ENCODE results near the gene SP140.
"Not testable (repeated sequence)": the region's sequence is repeated elsewhere in the genome, so short reads cannot be mapped to it uniquely, and the experiment has no call there.

DNA sequence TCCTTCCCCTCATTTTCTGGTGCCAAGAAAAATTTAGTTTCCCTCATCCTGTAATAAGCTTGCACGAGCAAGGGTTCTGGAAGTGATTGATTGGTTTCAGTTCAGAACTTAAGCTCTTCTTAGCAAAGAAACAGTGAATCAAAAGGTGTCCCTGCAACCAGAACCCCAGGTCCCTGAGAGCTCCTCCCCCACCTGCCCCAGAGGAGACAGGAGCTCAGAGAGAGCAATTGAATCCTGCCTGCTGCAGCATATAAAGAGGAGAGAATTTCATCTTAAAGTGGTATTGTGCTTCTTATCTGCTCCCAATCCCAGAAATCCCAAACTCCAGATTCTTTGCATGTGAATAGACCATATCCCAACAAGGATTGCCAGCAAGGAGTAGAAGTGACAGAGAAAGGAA lies 86.1 kb downstream of the SP140 start:
- not testable (repeated sequence) for TF ChIP-seq POLR2AphosphoS5 (IDR thresholded peaks at IDR 0.05; ENCODE audit: low read depth, low read length); HCFC1 (IDR thresholded peaks at IDR 0.05; ENCODE audit: low read depth, low read length); CENPX (CRISPR knock-in tag; IDR thresholded peaks at IDR 0.05); EP300 (IDR thresholded peaks at IDR 0.05; ENCODE audit: low read depth in 2 of 2, low read length in 2 of 2); EP300 (CRISPR knock-in tag; IDR thresholded peaks at IDR 0.05; ENCODE audit: borderline replicate concordance); CTCF (CRISPR knock-in tag; IDR thresholded peaks at IDR 0.05); ZNF790 (CRISPR knock-in tag; IDR thresholded peaks at IDR 0.05; ENCODE audit: borderline replicate concordance); SMAD3 (CRISPR knock-in tag; IDR thresholded peaks at IDR 0.05); SAFB2 (CRISPR knock-in tag; IDR thresholded peaks at IDR 0.05; ENCODE audit: borderline replicate concordance, low read depth); MAF1 (CRISPR knock-in tag; IDR thresholded peaks at IDR 0.05; ENCODE audit: borderline replicate concordance); HDAC2 (CRISPR knock-in tag; IDR thresholded peaks at IDR 0.05)
- TF ChIP-seq, protein P1, sequence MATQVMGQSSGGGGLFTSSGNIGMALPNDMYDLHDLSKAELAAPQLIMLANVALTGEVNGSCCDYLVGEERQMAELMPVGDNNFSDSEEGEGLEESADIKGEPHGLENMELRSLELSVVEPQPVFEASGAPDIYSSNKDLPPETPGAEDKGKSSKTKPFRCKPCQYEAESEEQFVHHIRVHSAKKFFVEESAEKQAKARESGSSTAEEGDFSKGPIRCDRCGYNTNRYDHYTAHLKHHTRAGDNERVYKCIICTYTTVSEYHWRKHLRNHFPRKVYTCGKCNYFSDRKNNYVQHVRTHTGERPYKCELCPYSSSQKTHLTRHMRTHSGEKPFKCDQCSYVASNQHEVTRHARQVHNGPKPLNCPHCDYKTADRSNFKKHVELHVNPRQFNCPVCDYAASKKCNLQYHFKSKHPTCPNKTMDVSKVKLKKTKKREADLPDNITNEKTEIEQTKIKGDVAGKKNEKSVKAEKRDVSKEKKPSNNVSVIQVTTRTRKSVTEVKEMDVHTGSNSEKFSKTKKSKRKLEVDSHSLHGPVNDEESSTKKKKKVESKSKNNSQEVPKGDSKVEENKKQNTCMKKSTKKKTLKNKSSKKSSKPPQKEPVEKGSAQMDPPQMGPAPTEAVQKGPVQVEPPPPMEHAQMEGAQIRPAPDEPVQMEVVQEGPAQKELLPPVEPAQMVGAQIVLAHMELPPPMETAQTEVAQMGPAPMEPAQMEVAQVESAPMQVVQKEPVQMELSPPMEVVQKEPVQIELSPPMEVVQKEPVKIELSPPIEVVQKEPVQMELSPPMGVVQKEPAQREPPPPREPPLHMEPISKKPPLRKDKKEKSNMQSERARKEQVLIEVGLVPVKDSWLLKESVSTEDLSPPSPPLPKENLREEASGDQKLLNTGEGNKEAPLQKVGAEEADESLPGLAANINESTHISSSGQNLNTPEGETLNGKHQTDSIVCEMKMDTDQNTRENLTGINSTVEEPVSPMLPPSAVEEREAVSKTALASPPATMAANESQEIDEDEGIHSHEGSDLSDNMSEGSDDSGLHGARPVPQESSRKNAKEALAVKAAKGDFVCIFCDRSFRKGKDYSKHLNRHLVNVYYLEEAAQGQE (IDR thresholded peaks at IDR 0.05; ENCODE audit: borderline replicate concordance in 1 of 2, low read depth in 1 of 2, low read length in 2 of 2) = not testable (repeated sequence)
- TF ChIP-seq, protein P2, sequence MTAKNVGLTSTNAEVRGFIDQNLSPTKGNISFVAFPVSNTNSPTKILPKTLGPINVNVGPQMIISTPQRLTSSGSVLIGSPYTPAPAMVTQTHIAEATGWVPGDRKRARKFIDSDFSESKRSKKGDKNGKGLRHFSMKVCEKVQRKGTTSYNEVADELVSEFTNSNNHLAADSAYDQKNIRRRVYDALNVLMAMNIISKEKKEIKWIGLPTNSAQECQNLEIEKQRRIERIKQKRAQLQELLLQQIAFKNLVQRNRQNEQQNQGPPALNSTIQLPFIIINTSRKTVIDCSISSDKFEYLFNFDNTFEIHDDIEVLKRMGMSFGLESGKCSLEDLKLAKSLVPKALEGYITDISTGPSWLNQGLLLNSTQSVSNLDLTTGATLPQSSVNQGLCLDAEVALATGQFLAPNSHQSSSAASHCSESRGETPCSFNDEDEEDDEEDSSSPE (CRISPR knock-in tag; IDR thresholded peaks at IDR 0.05) = not testable (repeated sequence)
